Spinal cord (tissue), 10 donors: Measurements from ENCODE around the gene UTP11. TPM values are rescaled to one million over a fixed set of nuclear protein-coding genes. Genes with fewer than 3 reads are reported as not detected.
"Not testable (repeated sequence)": the region's sequence is repeated elsewhere in the genome, so short reads cannot be mapped to it uniquely, and the experiment has no call there.

Experiments used
- DNase-seq, 6 donors: peaks; one replicate each; pipeline versions ENCODE4 v3.0.0 to v3.0.0-alpha.2; 2013 to 2015; ENCODE audit warnings: low spot score in 6 of 6, low read depth in 4 of 6
- H3K27ac ChIP-seq: one replicate; pipeline ENCODE4 v1.5.1; 2013; ENCODE audit warnings: low read depth, low read length, control low read depth
- H3K27me3 ChIP-seq: one replicate; pipeline ENCODE4 v1.6.1; 2013; ENCODE audit warnings: low read length; ENCODE audit not compliant: control insufficient read depth, insufficient read depth
- H3K36me3 ChIP-seq: one replicate; pipeline ENCODE4 v1.6.1; 2013; ENCODE audit warnings: low read length; ENCODE audit not compliant: control insufficient read depth, insufficient read depth
- H3K4me1 ChIP-seq: one replicate; pipeline ENCODE4 v1.6.1; 2013; ENCODE audit warnings: low read length; ENCODE audit not compliant: control insufficient read depth, insufficient read depth
- H3K4me3 ChIP-seq: one replicate; pipeline ENCODE4 v1.5.1; 2013; ENCODE audit warnings: low read depth, low read length, control low read depth
- H3K9me3 ChIP-seq: one replicate; pipeline ENCODE4 v1.6.1; 2013; ENCODE audit warnings: low read length; ENCODE audit not compliant: control insufficient read depth, insufficient read depth
- WGBS: methylation state at CpG from one replicate; pipeline ENCODE4 v1.1.5; 2013; ENCODE audit warnings: missing lambda C conversion rate; ENCODE audit not compliant: insufficient coverage; 5-methylcytosine and 5-hydroxymethylcytosine counted together
- long read RNA-seq, 4 donors: transcript quantifications; one replicate each; lab custom pipeline, GENCODE V29; 2026
- polyA plus RNA-seq, 2 donors: library from polyadenylated mRNA; unstranded; fragments of 120-200 nt; gene quantifications; one replicate each; pipeline ENCODE4 v1.2.1, GENCODE V29; 2013; ENCODE audit not compliant: insufficient read length in 2 of 2
- total RNA-seq, 2 donors: library from RNA; depleted of rRNA in 1 of 2; stranded (reverse); fragments of 120-200 nt in 1 of 2; fragments of >200 nt in 1 of 2; gene quantifications; one replicate each; pipeline versions ENCODE4 v1.2.3 to v1.2.4, GENCODE V29; 2013 to 2014
- donor health status: healthy.

UTP11 gene, protein sequence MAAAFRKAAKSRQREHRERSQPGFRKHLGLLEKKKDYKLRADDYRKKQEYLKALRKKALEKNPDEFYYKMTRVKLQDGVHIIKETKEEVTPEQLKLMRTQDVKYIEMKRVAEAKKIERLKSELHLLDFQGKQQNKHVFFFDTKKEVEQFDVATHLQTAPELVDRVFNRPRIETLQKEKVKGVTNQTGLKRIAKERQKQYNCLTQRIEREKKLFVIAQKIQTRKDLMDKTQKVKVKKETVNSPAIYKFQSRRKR
- total RNA-seq (10 to 100 TPM; 43.5 to 46.6 TPM), polyA plus RNA-seq (10 to 100 TPM; 30.6 to 39.7 TPM)
- long read RNA-seq, donor 1, transcript UTP11-201 (8 exons, 2,019 nt) = major isoform, 23 of 27 reads
- long read RNA-seq, donor 1, partial matches to known transcripts = 0 of 27 reads
- long read RNA-seq, donor 1, other reads (novel, unspliced or antisense) = 0 of 27 reads
- long read RNA-seq, donor 2, transcript UTP11-201 (8 exons, 2,019 nt) = major isoform, 15 of 17 reads
- long read RNA-seq, donor 2, partial matches to known transcripts = 0 of 17 reads
- long read RNA-seq, donor 2, other reads (novel, unspliced or antisense) = 0 of 17 reads
- long read RNA-seq, donor 3, transcript UTP11-201 (8 exons, 2,019 nt) = major isoform, 6 of 8 reads
- long read RNA-seq, donor 3, partial matches to known transcripts = 0 of 8 reads
- long read RNA-seq, donor 3, other reads (novel, unspliced or antisense) = 0 of 8 reads
- long read RNA-seq, donor 4, transcript UTP11-201 (8 exons, 2,019 nt) = major isoform, 26 of 61 reads
- long read RNA-seq, donor 4, partial matches to known transcripts = 31 of 61 reads
- long read RNA-seq, donor 4, other reads (novel, unspliced or antisense) = 0 of 61 reads

DNA sequence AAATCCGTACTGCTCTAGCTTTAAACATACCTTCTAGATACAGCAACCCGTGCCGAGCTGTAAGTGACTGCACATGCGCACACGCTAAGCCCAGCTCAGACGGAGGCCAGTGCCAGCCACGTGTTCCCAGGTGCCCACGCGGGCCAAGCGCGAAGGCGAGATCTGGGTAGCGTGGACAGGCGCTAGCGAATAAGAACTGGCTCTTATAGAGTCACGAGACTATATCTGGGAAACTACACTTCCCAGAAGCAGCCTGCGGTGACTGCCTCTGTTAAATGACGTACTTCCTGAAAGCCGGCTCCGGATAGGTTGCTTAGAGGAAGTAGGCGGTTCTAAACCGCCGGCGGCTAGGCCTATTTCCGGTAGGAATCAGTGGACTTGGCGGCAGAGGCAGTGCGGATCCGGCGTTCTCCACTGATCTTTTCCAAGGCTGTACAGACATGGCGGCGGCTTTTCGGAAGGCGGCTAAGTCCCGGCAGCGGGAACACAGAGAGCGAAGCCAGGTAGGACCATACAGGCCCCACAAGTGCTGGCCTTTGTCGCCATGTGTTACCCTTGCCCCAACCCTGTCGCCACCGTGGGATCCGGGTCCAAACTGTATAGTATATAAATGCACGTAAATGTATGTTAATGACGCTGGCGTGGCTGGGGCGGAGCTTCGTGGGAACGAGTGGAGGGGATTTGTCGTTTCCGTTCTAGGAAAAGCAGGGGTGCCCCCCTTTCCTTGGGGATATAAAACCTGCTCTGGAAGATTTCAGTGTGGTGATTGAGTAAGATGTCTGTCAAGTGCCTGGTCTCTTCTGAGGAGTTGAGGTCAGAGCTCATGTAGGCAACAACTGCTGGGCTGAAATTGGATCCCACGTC, at the start of gene UTP11:
Gene UTP11 (plus strand): TSS at position 372 of the 864 bp plus-strand sequence. CDS start 69 bp downstream, at position 441.
- under 1% methylated on average over 47 of the region's 49 CpGs for WGBS
- peaks cover 4% of the 10 kb centered on the region for H3K36me3 ChIP-seq
- DNase-seq = peak; percentile 93 to 100 (median 98)
- H3K9me3 ChIP-seq = no peaks in the 10 kb centered on the region
- H3K4me3 ChIP-seq = peak within 1 kb of the TSS; percentile 83
- peaks cover 20% of the 10 kb centered on the region for H3K4me1 ChIP-seq
- H3K27ac ChIP-seq = peak within 1 kb of the TSS; percentile 94
- no peaks in the 10 kb centered on the region for H3K27me3 ChIP-seq

- not testable (repeated sequence) for H3K4me3 ChIP-seq, H3K9me3 ChIP-seq, H3K27ac ChIP-seq, H3K4me1 ChIP-seq, DNase-seq, H3K27me3 ChIP-seq
- H3K36me3 ChIP-seq = peaks cover 74% of the 10 kb centered on the region
- 100% methylated on average over 1 of the region's 12 CpGs for WGBS
These were observed 48.4 kb upstream of the UTP11 start for GRCh38 chr1:37964106-37964505.

- Histone ChIP-seq H3K9me3 (no peaks in the 10 kb centered on the region), H3K36me3 (peaks cover 69% of the 10 kb centered on the region), H3K27me3 (no peaks in the 10 kb centered on the region), H3K27ac (no peak overlapping the region), H3K4me3 (no peak overlapping the region), H3K4me1 (no peaks in the 10 kb centered on the region)
- 100% methylated on average over 1 of the region's 4 CpGs for WGBS
- no peak for DNase-seq
These were observed 47.2 kb upstream of the UTP11 start for GRCh38 chr1:37965301-37965700.

DNA sequence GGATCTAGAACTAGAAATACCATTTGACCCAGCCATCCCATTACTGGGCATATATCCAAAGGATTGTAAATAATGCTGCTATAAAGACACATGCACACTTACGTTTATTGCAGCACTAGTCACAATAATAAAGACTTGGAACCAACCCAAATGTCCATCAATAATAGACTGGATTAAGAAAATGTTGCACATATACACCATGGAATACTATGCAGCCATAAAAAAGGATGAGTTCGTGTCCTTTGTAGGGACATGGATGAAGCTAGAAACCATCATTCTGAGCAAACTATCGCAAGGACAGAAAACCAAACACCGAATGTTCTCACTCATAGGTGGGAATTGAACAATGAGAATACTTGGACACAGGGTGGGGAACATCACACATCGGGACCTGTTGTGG, 38.9 kb upstream of the UTP11 start:
- DNase-seq, H3K4me3 ChIP-seq, H3K27me3 ChIP-seq, H3K4me1 ChIP-seq, H3K27ac ChIP-seq, H3K9me3 ChIP-seq: not testable (repeated sequence)
- WGBS = no CpG with 5 or more reads among the region's 5 CpGs
- H3K36me3 ChIP-seq = peaks cover 42% of the 10 kb centered on the region

DNA sequence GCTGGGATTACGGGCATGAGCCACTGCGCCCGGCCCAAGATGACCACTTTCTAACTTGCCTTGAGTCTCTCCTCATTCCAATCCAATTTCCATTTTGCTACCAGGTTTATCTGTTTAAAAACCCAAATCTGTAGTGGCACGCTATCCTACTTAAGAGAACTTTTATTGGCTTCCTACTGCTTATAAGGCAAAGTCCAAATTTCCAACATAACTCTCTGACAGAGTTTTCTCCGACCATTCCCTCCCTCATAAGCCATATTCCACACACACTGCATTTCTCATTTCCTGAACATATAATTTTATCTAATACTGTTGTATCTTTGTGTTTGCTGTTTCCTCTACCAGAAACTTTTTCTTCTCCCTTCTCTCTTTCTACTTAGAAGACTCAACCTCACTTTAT, 38.0 kb upstream of the UTP11 start:
- Histone ChIP-seq H3K27ac (no peak overlapping the region), H3K27me3 (no peaks in the 10 kb centered on the region), H3K4me1 (no peaks in the 10 kb centered on the region), H3K4me3 (no peak overlapping the region), H3K9me3 (no peaks in the 10 kb centered on the region), H3K36me3 (peaks cover 39% of the 10 kb centered on the region)
- no peak for DNase-seq
- WGBS = 89% methylated on average over 4 of the region's 5 CpGs

GRCh38 chr1:37975083-37975482, 37.5 kb upstream of the UTP11 start:
- not testable (repeated sequence) for H3K27ac ChIP-seq, H3K27me3 ChIP-seq, H3K9me3 ChIP-seq, H3K4me1 ChIP-seq, H3K4me3 ChIP-seq
- H3K36me3 ChIP-seq = peaks cover 44% of the 10 kb centered on the region
- 44% methylated on average over 4 of the region's 6 CpGs for WGBS
- peak in 2 of 6 donors; percentile 44 to 64 for DNase-seq

GRCh38 chr1:37978541-37978940, 34.0 kb upstream of the UTP11 start:
- 97% methylated on average over 4 of the region's 4 CpGs for WGBS
- Histone ChIP-seq H3K4me1 (no peaks in the 10 kb centered on the region), H3K27me3 (no peaks in the 10 kb centered on the region), H3K27ac (no peak overlapping the region), H3K36me3 (peaks cover 68% of the 10 kb centered on the region), H3K4me3 (no peak overlapping the region), H3K9me3 (no peaks in the 10 kb centered on the region)
- DNase-seq = no peak

DNA sequence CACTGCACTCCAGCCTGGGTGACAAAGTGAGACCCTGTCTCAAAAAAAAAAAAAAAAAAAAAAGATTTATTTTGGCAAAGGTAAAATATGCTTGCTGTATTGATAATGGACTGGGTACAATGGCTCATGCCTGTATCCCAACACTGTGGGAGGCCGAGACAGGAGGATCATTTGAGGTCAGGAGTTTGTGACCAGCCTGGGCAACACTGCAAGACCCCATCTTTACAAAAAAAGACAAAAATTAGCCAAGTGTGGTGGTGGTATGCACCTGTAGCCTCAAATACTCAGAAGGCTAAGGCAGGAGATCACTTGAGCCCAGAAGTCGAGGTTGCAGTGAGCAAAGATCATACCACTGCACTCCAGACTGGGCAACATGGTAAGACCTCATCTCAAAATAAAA, 29.0 kb upstream of the UTP11 start:
- no peak for DNase-seq
- no peaks in the 10 kb centered on the region for H3K9me3 ChIP-seq
- H3K27ac ChIP-seq = no peak overlapping the region
- H3K36me3 ChIP-seq = peaks cover 65% of the 10 kb centered on the region
- no peaks in the 10 kb centered on the region for H3K27me3 ChIP-seq
- WGBS = no CpG with 5 or more reads among the region's 2 CpGs
- H3K4me1 ChIP-seq = no peaks in the 10 kb centered on the region
- H3K4me3 ChIP-seq = no peak overlapping the region

DNA sequence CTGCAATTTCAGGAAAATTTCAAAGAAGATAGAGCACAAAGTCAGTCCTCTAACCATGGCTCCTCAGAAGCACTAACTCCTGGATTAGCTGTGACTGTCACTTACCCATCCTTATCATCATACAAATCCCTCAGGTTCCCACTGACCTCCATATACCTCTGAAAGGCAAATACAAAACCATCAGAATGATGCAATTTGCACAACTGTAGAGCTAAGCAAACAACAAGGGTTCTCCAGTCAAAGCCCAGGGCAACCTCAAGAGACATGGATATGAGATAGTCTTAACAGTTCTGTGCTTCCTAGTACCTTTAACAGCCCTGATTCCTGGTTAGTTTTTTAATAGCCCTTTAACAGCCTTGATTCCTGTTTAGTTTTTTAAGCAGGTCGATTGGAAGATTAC, 24.9 kb upstream of the UTP11 start:
- Histone ChIP-seq H3K4me1 (peaks cover 13% of the 10 kb centered on the region), H3K27ac (no peak overlapping the region), H3K4me3 (no peak overlapping the region), H3K27me3 (no peaks in the 10 kb centered on the region), H3K36me3 (peaks cover 35% of the 10 kb centered on the region), H3K9me3 (no peaks in the 10 kb centered on the region)
- DNase-seq = no peak
- no CpG with 5 or more reads among the region's 1 CpG for WGBS
